Skeletal muscle tissue (tissue), 1 donor: Measurements from ENCODE around the gene SLC27A1. TPM values are rescaled to one million over a fixed set of nuclear protein-coding genes. Genes with fewer than 3 reads are reported as not detected.

ENCODE experiments used
- total RNA-seq: library from RNA; depleted of rRNA; stranded (reverse); fragments of >200 nt; gene quantifications from one replicate; pipeline ENCODE4 v1.2.3, GENCODE V29; 2014

SLC27A1 gene
- total RNA-seq, 1 donor from 2014 or later: 12.0 TPM

Other genes with a start within 250 kb of the SLC27A1 start
- gene OCEL1, start 244.3 kb upstream of the SLC27A1 start, total RNA-seq: 4.7 TPM
- gene NR2F6, start 224.6 kb upstream of the SLC27A1 start, total RNA-seq: 21.9 TPM
- 2.1 TPM for gene USHBP1, start 205.8 kb upstream of the SLC27A1 start, total RNA-seq
- gene BABAM1, start 203.1 kb upstream of the SLC27A1 start, total RNA-seq: 64.7 TPM
- gene ANKLE1, start 188.6 kb upstream of the SLC27A1 start, total RNA-seq: 0.52 TPM
- 6.8 TPM for gene ABHD8, start 167.1 kb upstream of the SLC27A1 start, total RNA-seq
- gene MRPL34, start 164.7 kb upstream of the SLC27A1 start, total RNA-seq: 11.5 TPM
- 5.7 TPM for gene DDA1, start 161.0 kb upstream of the SLC27A1 start, total RNA-seq
- gene ANO8, start 135.7 kb upstream of the SLC27A1 start, total RNA-seq: 1.6 TPM
- 4.7 TPM for gene GTPBP3, start 133.0 kb upstream of the SLC27A1 start, total RNA-seq
- 12.5 TPM for gene PLVAP, start 93.2 kb upstream of the SLC27A1 start, total RNA-seq
- gene CCDC194, start 76.3 kb upstream of the SLC27A1 start, total RNA-seq: not detected
- gene BST2, start 64.9 kb upstream of the SLC27A1 start, total RNA-seq: 11.5 TPM
- 21.9 TPM for gene MVB12A, start 50.5 kb upstream of the SLC27A1 start, total RNA-seq
- 0.52 TPM for gene TMEM221, start 21.9 kb upstream of the SLC27A1 start, total RNA-seq
- not detected for gene NXNL1, start 9.6 kb upstream of the SLC27A1 start, total RNA-seq
- 39.1 TPM for gene PGLS, start 41.1 kb downstream of the SLC27A1 start, total RNA-seq
- 38.1 TPM for gene COLGALT1, start 85.1 kb downstream of the SLC27A1 start, total RNA-seq
- not detected for gene UNC13A, start 217.8 kb downstream of the SLC27A1 start, total RNA-seq
- 25.6 TPM for gene MAP1S, start 249.0 kb downstream of the SLC27A1 start, total RNA-seq